ENCODE results near the gene GPC6.

GPC6 gene

DNA sequence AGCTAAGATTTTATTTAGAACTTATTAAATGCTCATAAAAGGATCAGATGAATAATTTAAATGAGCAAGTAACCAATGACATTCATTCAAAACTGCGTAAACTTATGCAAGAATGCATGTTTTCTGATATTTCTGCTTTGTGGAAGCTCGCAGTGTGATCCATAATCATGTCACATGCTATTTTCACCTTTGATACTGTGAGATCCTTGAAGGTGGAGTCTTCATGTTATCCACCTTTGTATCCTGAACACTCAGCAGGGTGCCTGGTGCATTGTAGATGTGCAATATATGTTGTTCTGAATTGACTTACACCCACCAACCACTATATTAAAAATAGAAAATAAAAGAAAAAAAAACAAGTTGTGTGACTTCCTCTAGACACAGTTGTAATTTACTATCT lies 919.4 kb downstream of the GPC6 start:
- Histone ChIP-seq H3K9me3 (ENCODE audit: control insufficient read depth, low read length) (no peaks in the 10 kb centered on the region), H3K27ac (ENCODE audit: low read depth, low read length, severe bottlenecking) (no peak overlapping the region), H3K4me1 (ENCODE audit: control insufficient read depth, insufficient read depth, low read length, poor library complexity, severe bottlenecking) (no peaks in the 10 kb centered on the region), H3K36me3 (ENCODE audit: control insufficient read depth, insufficient read depth, low read length) (no peaks in the 10 kb centered on the region), H3K4me3 (ENCODE audit: extremely low read depth, insufficient read depth, low read length, poor library complexity, severe bottlenecking) (no peak overlapping the region)
- 100% methylated on average over 2 of the region's 2 CpGs; no CpG with 5 or more reads in 1 of the 2 experiments for WGBS, 2 experiments (ENCODE audit: insufficient coverage in 2 of 2)

- Histone ChIP-seq H3K36me3 (ENCODE audit: control insufficient read depth, insufficient read depth, low read length) (no peaks in the 10 kb centered on the region), H3K4me1 (ENCODE audit: control insufficient read depth, insufficient read depth, low read length, poor library complexity, severe bottlenecking) (no peaks in the 10 kb centered on the region), H3K9me3 (ENCODE audit: control insufficient read depth, low read length) (no peaks in the 10 kb centered on the region), H3K4me3 (ENCODE audit: extremely low read depth, insufficient read depth, low read length, poor library complexity, severe bottlenecking) (no peak overlapping the region), H3K27ac (ENCODE audit: low read depth, low read length, severe bottlenecking) (no peak overlapping the region)
- 75% methylated on average over 1 of the region's 2 CpGs; no CpG with 5 or more reads in 1 of the 2 experiments for WGBS, 2 experiments (ENCODE audit: insufficient coverage in 2 of 2)
Measured at GRCh38 chr13:94153586-94153985, 927.0 kb downstream of the GPC6 start.

- Histone ChIP-seq H3K4me3 (ENCODE audit: extremely low read depth, insufficient read depth, low read length, poor library complexity, severe bottlenecking) (no peak overlapping the region), H3K9me3 (ENCODE audit: control insufficient read depth, low read length) (no peaks in the 10 kb centered on the region), H3K27ac (ENCODE audit: low read depth, low read length, severe bottlenecking) (no peak overlapping the region), H3K36me3 (ENCODE audit: control insufficient read depth, insufficient read depth, low read length) (no peaks in the 10 kb centered on the region), H3K4me1 (ENCODE audit: control insufficient read depth, insufficient read depth, low read length, poor library complexity, severe bottlenecking) (no peaks in the 10 kb centered on the region)
- WGBS, 2 experiments (ENCODE audit: insufficient coverage in 2 of 2) = 83% methylated on average over 1 of the region's 2 CpGs; no CpG with 5 or more reads in 1 of the 2 experiments
Measured at GRCh38 chr13:94154367-94154766, 927.8 kb downstream of the GPC6 start.

GRCh38 chr13:94157705-94158218 lies 931.2 kb downstream of the GPC6 start:
- Histone ChIP-seq H3K36me3 (ENCODE audit: control insufficient read depth, insufficient read depth, low read length) (no peaks in the 10 kb centered on the region), H3K4me3 (ENCODE audit: extremely low read depth, insufficient read depth, low read length, poor library complexity, severe bottlenecking) (no peak overlapping the region), H3K27ac (ENCODE audit: low read depth, low read length, severe bottlenecking) (no peak overlapping the region), H3K4me1 (ENCODE audit: control insufficient read depth, insufficient read depth, low read length, poor library complexity, severe bottlenecking) (no peaks in the 10 kb centered on the region), H3K9me3 (ENCODE audit: control insufficient read depth, low read length) (no peaks in the 10 kb centered on the region)
- WGBS, 2 experiments (ENCODE audit: insufficient coverage in 2 of 2) = 75 to 80% methylated on average over 1 of the region's 2 CpGs

DNA sequence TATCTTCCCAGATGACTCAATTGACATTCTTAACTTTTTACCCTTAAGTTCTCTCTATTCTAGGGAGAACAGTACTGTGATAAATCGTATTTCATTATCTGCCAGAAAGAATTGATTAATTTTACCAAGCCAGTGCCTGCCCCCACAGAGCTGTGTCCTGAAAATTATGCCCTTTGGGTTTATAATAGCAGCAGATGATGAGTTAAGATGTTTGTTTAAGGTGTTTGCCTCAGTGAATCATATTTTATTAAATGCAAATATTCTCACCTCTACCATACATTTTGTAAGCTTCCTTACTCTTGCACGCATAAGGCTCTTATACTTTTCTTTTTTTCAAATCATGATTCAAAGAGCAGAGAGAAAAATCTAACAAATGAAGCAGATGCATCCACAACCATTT lies 934.3 kb downstream of the GPC6 start:
- Histone ChIP-seq H3K36me3 (ENCODE audit: control insufficient read depth, insufficient read depth, low read length) (no peaks in the 10 kb centered on the region), H3K27ac (ENCODE audit: low read depth, low read length, severe bottlenecking) (no peak overlapping the region), H3K9me3 (ENCODE audit: control insufficient read depth, low read length) (no peaks in the 10 kb centered on the region), H3K4me3 (ENCODE audit: extremely low read depth, insufficient read depth, low read length, poor library complexity, severe bottlenecking) (no peak overlapping the region), H3K4me1 (ENCODE audit: control insufficient read depth, insufficient read depth, low read length, poor library complexity, severe bottlenecking) (no peaks in the 10 kb centered on the region)
- WGBS, 2 experiments (ENCODE audit: insufficient coverage in 2 of 2) = 75% methylated on average over 1 of the region's 2 CpGs; no CpG with 5 or more reads in 1 of the 2 experiments

DNA sequence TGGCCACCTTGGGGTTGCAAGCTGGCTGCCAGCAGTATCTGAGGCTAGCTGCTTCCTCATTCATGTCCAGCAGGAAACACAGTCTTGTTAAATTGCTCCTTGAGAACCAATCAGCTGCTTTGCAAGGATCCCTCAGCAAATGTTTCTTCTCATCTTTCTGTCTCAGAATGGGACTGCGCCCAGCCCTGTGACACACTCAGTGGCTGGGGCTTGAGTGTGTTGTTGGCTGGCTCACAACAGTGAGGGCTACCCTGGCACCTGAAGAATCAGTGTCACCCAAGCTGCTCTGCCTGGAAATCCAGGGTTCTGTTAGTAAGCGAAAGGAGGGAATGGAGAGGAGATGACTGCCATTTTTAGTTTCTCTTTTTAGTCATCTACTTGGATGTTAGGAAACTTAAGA lies 935.7 kb downstream of the GPC6 start:
- H3K4me3 ChIP-seq (ENCODE audit: extremely low read depth, insufficient read depth, low read length, poor library complexity, severe bottlenecking) = no peak overlapping the region
- no peaks in the 10 kb centered on the region for H3K36me3 ChIP-seq (ENCODE audit: control insufficient read depth, insufficient read depth, low read length)
- H3K4me1 ChIP-seq (ENCODE audit: control insufficient read depth, insufficient read depth, low read length, poor library complexity, severe bottlenecking) = no peaks in the 10 kb centered on the region
- H3K9me3 ChIP-seq (ENCODE audit: control insufficient read depth, low read length) = no peaks in the 10 kb centered on the region
- WGBS, 2 experiments (ENCODE audit: insufficient coverage in 2 of 2) = 100% methylated on average over 1 of the region's 2 CpGs; no CpG with 5 or more reads in 1 of the 2 experiments
- no peak overlapping the region for H3K27ac ChIP-seq (ENCODE audit: low read depth, low read length, severe bottlenecking)

DNA sequence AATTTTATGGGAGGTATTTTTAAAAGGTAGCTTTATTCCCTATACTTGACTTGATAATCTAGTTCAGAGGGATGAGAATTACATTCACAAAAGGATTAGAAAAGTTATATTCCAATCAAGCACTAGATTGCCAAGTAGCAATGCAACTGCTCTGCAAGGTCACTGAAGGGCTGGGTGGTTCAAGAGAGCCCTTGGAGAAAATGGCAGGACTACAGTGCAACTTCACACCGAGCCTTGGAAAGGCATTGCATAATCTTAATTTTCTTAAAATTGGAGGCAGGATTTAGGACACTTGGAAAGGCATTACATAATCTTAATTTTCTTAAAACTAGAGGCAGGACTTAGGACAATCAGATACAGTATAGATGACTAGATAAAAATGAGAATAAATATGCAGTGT lies 936.9 kb downstream of the GPC6 start:
- WGBS, 2 experiments (ENCODE audit: insufficient coverage in 2 of 2) = 80% methylated on average over 1 of the region's 1 CpG; no CpG with 5 or more reads in 1 of the 2 experiments

GRCh38 chr13:94168783-94169453 lies 942.3 kb downstream of the GPC6 start:
- no peaks in the 10 kb centered on the region for H3K36me3 ChIP-seq (ENCODE audit: control insufficient read depth, insufficient read depth, low read length)
- H3K4me3 ChIP-seq (ENCODE audit: extremely low read depth, insufficient read depth, low read length, poor library complexity, severe bottlenecking) = no peak overlapping the region
- no peaks in the 10 kb centered on the region for H3K4me1 ChIP-seq (ENCODE audit: control insufficient read depth, insufficient read depth, low read length, poor library complexity, severe bottlenecking)
- H3K27ac ChIP-seq (ENCODE audit: low read depth, low read length, severe bottlenecking) = no peak overlapping the region
- 100% methylated on average over 1 to 4 of the region's 9 CpGs for WGBS, 2 experiments (ENCODE audit: insufficient coverage in 2 of 2)
- no peaks in the 10 kb centered on the region for H3K9me3 ChIP-seq (ENCODE audit: control insufficient read depth, low read length)

More for the DNA sequence above, 936.9 kb downstream of the GPC6 start:
- no peaks in the 10 kb centered on the region for H3K36me3 ChIP-seq (ENCODE audit: control insufficient read depth, insufficient read depth, low read length)
- no peak overlapping the region for H3K4me3 ChIP-seq (ENCODE audit: extremely low read depth, insufficient read depth, low read length, poor library complexity, severe bottlenecking)
- H3K9me3 ChIP-seq (ENCODE audit: control insufficient read depth, low read length) = no peaks in the 10 kb centered on the region
- no peak overlapping the region for H3K27ac ChIP-seq (ENCODE audit: low read depth, low read length, severe bottlenecking)
- no peaks in the 10 kb centered on the region for H3K4me1 ChIP-seq (ENCODE audit: control insufficient read depth, insufficient read depth, low read length, poor library complexity, severe bottlenecking)

DNA sequence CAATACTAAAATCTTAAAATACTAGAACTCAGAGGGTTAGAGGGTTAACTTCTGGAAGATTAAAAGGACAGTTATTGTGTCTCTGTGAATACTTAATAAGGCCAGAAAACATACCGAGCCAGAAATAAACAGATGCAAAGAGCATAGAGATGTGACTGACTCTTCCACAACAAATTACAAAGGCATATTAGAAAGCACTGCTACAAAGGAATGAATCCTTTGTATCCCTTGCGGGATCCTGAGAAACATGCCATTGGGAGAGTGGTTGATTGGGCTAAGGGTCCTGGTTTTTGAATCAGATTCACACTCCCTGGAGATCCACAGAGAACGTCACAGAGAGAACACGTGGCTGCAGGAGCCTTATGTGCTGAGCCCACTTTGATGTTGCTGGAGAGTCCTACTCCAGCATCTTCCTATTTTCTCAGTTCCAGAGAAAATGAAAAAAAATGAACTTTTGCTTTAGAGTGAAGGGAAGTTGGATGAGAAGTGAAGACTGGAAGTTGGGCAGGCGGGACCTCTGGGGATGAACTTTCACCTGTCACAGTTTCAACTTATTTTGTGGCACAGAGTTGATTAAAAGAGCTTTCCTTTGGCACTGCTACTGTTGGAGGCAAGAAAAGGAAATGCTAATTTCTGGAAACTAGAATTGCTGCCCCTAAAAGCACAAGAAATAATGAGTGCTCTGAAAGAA lies 943.0 kb downstream of the GPC6 start:
- no peaks in the 10 kb centered on the region for H3K36me3 ChIP-seq (ENCODE audit: control insufficient read depth, insufficient read depth, low read length)
- no peaks in the 10 kb centered on the region for H3K9me3 ChIP-seq (ENCODE audit: control insufficient read depth, low read length)
- H3K27ac ChIP-seq (ENCODE audit: low read depth, low read length, severe bottlenecking) = no peak overlapping the region
- H3K4me1 ChIP-seq (ENCODE audit: control insufficient read depth, insufficient read depth, low read length, poor library complexity, severe bottlenecking) = no peaks in the 10 kb centered on the region
- WGBS, 2 experiments (ENCODE audit: insufficient coverage in 2 of 2) = 86 to 100% methylated on average over 2 to 3 of the region's 5 CpGs
- no peak overlapping the region for H3K4me3 ChIP-seq (ENCODE audit: extremely low read depth, insufficient read depth, low read length, poor library complexity, severe bottlenecking)

DNA sequence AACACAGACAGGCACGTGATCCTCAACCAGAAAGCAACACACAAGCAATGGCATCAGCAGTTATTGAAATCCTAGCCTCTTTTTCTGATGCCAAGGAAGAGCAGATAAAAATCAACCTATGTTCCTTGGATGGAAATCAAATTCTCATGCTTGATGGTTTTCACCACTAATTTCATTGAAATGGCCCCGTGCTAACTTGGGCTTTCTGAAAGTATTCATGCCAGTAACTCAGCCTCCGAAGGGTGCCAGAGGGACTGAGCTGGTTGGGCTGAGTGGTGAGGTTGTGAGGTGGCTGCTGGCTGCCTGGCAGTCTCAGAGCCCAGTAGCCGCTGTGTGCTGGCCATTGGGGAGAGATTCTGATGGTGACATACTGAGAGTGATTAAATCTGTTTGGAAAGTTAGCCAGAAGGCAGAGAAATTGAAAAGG lies 943.6 kb downstream of the GPC6 start:
- no peak overlapping the region for H3K27ac ChIP-seq (ENCODE audit: low read depth, low read length, severe bottlenecking)
- H3K9me3 ChIP-seq (ENCODE audit: control insufficient read depth, low read length) = no peaks in the 10 kb centered on the region
- H3K4me1 ChIP-seq (ENCODE audit: control insufficient read depth, insufficient read depth, low read length, poor library complexity, severe bottlenecking) = no peaks in the 10 kb centered on the region
- 63 to 75% methylated on average over 2 to 4 of the region's 4 CpGs for WGBS, 2 experiments (ENCODE audit: insufficient coverage in 2 of 2)
- H3K36me3 ChIP-seq (ENCODE audit: control insufficient read depth, insufficient read depth, low read length) = no peaks in the 10 kb centered on the region
- H3K4me3 ChIP-seq (ENCODE audit: extremely low read depth, insufficient read depth, low read length, poor library complexity, severe bottlenecking) = no peak overlapping the region

GRCh38 chr13:94172416-94172815 lies 945.8 kb downstream of the GPC6 start:
- no peaks in the 10 kb centered on the region for H3K36me3 ChIP-seq (ENCODE audit: control insufficient read depth, insufficient read depth, low read length)

More at GRCh38 chr13:94172416-94172815, 945.8 kb downstream of the GPC6 start:
- no peaks in the 10 kb centered on the region for H3K4me1 ChIP-seq (ENCODE audit: control insufficient read depth, insufficient read depth, low read length, poor library complexity, severe bottlenecking)
- H3K9me3 ChIP-seq (ENCODE audit: control insufficient read depth, low read length) = no peaks in the 10 kb centered on the region
- H3K4me3 ChIP-seq (ENCODE audit: extremely low read depth, insufficient read depth, low read length, poor library complexity, severe bottlenecking) = no peak overlapping the region
- no peak overlapping the region for H3K27ac ChIP-seq (ENCODE audit: low read depth, low read length, severe bottlenecking)
- WGBS, 2 experiments (ENCODE audit: insufficient coverage in 2 of 2) = 80 to 100% methylated on average over 1 of the region's 2 CpGs
